HG02938 (cell line): ENCODE results near the gene OR11A1.

ENCODE experiments used
- ATAC-seq: cut with Tn5 transposase; IDR thresholded peaks from one replicate; pipeline ENCODE4 v1.9.1; 2021; ENCODE audit warnings: mild to moderate bottlenecking, moderate library complexity; ENCODE audit not compliant: unreplicated experiment

Gene OR11A1

GRCh38 chr6:29399525-29399924, 57.3 kb downstream of the OR11A1 start:
- no peak for ATAC-seq

GRCh38 chr6:29395331-29395730, 61.5 kb downstream of the OR11A1 start, which contains the start of gene OR12D2:
Gene OR12D2 (plus strand): TSS chr6:29395631. CDS start chr6:29396700, 1,069 bp downstream.
- ATAC-seq = no peak

GRCh38 chr6:29388533-29388932, 68.3 kb downstream of the OR11A1 start:
- no peak for ATAC-seq

GRCh38 chr6:29376003-29376402, 80.9 kb downstream of the OR11A1 start:
- ATAC-seq = no peak
